Esophagus squamous epithelium (tissue), 4 donors: ENCODE data around the gene NQO2.

Source experiments
- POLR2A ChIP-seq, 4 donors: fragments of 450-650 bp; IDR thresholded peaks; one replicate each; pipeline ENCODE4 v1.6.1; 2017; ENCODE audit warnings: antibody characterized with exemption in 4 of 4, mild to moderate bottlenecking in 4 of 4, moderate library complexity in 3 of 4
- TF ChIP-seq, protein P1 (sequence below), 6 experiments: fragments of 450-650 bp in 4 of 6; fragments of 200-600 bp in 2 of 6; sonication (generic) in 2 of 6; IDR thresholded peaks; one replicate each; pipeline ENCODE4 v1.5.1; 2016 to 2019; ENCODE audit warnings: antibody characterized with exemption in 6 of 6, mild to moderate bottlenecking in 4 of 6, moderate library complexity in 4 of 6

DNA sequence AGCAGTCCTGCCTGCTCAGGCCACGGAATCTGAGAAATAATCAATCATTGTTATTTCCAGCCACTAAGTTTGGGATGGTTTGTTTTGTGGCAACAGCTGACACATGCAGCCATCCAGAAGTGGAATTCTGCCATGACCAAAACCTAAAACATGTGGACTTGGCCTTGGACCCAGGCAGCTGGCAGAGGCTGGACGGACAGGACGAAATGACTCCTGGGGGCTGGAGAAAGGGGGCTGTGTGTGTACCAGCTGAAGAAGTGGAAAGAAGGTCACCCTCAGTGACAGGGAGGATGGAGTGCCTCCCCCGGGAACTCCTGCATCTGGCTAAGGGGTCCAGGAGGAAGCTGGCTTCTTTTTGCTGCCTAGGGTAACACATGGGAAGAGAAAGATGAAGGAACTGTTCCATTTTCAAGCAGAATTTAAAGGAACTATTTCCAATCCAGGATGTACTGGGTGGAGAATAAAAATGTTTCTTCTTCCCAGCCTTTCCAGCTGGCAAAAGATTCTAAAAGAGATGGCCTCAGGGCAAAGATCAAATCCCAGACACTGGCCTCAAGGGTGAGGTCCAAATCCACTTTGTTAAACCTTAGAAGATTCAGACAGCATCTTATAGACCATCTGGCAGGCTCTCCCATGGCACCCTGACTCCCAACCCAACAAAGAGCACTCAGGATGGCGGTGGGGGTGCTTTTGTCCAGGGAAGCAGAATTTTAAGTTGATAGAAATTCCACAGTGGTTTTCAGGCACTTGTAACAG is 42.6 kb upstream of the NQO2 start:
- TF ChIP-seq, protein P1, sequence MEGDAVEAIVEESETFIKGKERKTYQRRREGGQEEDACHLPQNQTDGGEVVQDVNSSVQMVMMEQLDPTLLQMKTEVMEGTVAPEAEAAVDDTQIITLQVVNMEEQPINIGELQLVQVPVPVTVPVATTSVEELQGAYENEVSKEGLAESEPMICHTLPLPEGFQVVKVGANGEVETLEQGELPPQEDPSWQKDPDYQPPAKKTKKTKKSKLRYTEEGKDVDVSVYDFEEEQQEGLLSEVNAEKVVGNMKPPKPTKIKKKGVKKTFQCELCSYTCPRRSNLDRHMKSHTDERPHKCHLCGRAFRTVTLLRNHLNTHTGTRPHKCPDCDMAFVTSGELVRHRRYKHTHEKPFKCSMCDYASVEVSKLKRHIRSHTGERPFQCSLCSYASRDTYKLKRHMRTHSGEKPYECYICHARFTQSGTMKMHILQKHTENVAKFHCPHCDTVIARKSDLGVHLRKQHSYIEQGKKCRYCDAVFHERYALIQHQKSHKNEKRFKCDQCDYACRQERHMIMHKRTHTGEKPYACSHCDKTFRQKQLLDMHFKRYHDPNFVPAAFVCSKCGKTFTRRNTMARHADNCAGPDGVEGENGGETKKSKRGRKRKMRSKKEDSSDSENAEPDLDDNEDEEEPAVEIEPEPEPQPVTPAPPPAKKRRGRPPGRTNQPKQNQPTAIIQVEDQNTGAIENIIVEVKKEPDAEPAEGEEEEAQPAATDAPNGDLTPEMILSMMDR (IDR thresholded peaks at IDR 0.05) = no peak
- no peak for TF ChIP-seq POLR2A (IDR thresholded peaks at IDR 0.05)
